Activated CD4-positive, CD25-positive, alpha-beta regulatory T cell treated with anti-CD3 and anti-CD28 coated beads, Interleukin-2, amount 50 U/mL, for 72 hours (primary cell): ENCODE measurements around the gene STARD13.

ENCODE experiments used
- DNase-seq: peaks from one replicate; pipeline ENCODE4 v3.0.0; 2021

The STARD13 gene, protein sequence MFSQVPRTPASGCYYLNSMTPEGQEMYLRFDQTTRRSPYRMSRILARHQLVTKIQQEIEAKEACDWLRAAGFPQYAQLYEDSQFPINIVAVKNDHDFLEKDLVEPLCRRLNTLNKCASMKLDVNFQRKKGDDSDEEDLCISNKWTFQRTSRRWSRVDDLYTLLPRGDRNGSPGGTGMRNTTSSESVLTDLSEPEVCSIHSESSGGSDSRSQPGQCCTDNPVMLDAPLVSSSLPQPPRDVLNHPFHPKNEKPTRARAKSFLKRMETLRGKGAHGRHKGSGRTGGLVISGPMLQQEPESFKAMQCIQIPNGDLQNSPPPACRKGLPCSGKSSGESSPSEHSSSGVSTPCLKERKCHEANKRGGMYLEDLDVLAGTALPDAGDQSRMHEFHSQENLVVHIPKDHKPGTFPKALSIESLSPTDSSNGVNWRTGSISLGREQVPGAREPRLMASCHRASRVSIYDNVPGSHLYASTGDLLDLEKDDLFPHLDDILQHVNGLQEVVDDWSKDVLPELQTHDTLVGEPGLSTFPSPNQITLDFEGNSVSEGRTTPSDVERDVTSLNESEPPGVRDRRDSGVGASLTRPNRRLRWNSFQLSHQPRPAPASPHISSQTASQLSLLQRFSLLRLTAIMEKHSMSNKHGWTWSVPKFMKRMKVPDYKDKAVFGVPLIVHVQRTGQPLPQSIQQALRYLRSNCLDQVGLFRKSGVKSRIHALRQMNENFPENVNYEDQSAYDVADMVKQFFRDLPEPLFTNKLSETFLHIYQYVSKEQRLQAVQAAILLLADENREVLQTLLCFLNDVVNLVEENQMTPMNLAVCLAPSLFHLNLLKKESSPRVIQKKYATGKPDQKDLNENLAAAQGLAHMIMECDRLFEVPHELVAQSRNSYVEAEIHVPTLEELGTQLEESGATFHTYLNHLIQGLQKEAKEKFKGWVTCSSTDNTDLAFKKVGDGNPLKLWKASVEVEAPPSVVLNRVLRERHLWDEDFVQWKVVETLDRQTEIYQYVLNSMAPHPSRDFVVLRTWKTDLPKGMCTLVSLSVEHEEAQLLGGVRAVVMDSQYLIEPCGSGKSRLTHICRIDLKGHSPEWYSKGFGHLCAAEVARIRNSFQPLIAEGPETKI

DNA sequence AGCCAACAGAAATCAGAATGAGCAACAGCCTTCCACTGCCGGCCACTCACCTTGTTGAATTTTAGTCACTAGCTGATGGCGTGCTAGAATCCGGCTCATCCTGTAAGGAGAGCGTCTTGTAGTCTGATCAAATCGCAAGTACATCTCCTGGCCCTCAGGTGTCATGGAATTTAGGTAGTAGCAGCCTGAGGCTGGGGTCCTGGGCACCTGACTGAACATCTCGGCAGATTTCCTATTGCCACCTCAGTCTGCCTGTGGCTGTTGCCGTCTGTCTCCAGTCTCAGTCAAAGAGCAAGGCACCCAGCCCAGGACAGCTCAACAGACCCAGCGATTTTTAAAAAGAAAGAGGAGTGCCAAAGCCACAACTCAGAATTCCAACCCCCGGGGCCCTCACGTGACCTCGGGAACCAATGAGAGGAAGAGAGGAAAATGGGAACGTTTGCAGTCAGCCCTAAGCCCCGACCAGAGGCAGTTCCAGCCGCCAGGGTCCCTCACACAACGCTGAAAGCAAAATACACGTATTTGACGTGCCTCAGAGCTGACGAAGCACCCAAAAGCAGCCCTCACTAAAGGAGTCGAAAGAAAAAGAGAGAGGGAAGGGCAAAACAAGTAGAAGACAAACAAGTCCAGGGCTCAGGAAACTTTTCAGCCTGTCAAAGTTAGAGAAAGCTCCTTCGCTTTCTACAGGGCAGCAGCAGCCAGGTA is at the start of gene STARD13:
STARD13 (minus strand) TSS at position 336 of the 705 bp plus-strand sequence; CDS start at position 219, 117 bp downstream.
- DNase-seq, result no peak

DNA sequence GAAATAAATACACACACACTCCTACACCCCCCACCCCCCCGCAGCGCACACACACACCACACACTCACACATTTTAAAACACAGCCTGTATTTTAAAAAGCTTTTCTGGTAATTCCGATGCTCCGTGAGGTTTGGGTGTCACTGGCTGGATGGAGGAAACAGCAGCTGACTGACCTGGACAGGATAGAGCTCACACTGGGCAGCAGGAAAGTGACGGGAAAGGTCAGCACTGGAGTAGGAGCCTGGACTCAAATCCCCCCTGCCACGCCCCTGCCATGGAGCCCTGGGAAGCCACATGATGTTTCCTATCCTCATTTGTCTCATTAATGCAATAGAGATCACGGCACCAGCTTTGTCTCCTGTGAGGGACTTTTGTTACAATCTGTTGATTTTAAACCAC is 49.3 kb upstream of the STARD13 start:
- no peak for DNase-seq

DNA sequence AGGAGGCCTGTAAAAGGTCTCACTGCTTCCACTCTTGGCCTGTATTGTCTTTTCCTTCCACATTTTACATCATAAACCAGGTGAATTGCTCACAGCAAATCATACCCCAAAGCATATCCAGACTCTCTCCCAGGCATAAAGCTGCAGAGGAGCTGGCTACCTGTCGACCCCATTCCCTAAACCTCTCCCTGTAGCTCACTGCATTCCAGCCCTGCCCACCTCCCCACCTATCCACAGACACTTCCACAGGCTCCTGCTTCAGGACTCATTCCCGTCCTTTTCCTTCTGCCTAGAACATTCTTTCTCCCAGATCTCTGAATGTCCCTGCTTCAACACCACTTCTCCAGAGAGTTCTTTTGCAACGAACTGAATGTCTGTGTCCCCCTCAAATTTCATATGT is 46.4 kb upstream of the STARD13 start:
- no peak for DNase-seq

GRCh38 chr13:33330483-33330882 is 44.9 kb upstream of the STARD13 start:
- DNase-seq, result no peak

GRCh38 chr13:33328701-33329100 is 43.1 kb upstream of the STARD13 start:
- no peak for DNase-seq

- no peak for DNase-seq
Measured at GRCh38 chr13:33326723-33327122, 41.2 kb upstream of the STARD13 start.

DNA sequence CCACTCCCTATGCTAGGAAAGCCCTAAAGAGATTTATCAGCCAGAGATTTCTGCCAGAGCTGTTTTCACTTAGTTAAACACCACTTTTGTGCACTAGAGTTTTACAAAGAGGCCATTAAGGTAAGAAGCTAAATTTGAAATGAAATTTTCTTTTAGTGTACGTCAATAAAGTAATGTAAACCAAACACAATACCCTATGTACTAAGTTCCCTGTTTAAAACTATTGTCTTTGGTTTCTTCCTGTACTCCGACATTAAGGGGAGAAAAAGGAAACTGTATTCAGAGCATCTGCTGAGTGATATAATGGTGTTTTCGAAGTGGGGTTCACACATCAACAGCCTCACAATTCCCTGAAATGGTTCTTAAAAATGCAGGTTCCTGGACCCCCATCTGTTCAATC is 40.7 kb upstream of the STARD13 start:
- no peak for DNase-seq

DNA sequence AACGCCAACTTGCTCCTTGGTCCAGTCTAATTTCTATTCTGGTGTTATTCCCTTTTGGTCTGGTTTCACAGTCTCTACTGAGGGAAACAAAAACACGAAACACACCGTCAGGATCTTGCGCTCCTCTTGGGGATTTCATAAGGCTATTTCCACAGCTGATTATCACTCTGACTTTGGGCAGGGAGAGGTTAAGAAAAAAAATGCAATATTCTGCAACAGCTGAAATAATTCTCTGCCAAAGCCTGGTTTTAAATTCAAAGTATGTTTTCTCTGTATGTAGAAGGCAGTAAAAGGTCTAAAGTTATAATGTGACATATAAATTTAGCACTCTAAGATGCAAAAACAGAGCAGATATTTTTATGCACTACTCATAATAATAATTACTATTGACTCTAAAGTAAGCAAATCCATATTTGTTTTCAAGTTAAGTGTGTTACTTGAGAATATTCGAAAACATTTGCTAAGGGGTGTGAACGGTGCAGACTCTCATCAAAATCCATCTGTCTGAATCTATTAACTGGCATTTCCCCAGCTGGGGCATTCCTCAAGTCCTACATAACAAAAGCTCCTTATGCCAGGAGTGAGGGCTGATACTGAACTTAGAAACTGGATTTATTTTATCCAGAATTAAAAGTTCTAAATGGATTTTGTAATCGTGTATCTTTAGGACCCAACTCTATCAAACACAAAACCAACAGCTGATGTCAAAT is 38.4 kb upstream of the STARD13 start:
- no peak for DNase-seq

GRCh38 chr13:33322965-33323668 is 37.6 kb upstream of the STARD13 start:
- no peak for DNase-seq

DNA sequence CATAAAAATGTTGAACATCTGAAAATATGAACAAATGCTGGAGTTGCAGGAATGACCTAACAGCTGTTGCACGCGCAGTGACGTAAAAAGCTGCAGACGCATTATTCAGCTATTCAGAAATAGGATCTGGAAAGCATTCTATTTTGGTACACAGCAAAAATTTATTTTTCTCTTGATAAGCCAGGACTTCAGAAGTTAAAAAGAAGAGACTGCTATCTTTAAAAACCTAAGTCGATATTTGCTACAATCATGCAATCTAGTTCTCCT is 36.9 kb upstream of the STARD13 start:
- no peak for DNase-seq

GRCh38 chr13:33321686-33322542 is 36.4 kb upstream of the STARD13 start:
- no peak for DNase-seq

DNA sequence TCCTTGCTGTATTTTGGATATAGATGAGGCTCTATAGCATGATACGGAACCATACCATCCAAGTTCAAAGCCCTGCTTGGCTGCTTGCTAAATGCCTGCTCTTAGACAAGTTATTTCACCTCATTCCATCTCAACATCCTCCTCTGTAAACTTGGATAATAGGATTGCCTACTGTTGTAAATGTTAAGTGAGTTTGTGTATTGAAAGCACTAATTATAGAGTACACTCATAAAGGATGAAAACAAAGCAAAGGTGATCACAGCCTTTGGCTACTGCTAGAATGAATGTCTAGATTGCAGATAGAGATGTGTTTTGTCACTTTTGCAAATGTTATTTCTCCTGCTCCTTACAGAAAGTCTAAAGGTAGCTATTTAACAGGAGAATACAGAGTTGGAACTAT is 34.3 kb upstream of the STARD13 start:
- no peak for DNase-seq

DNA sequence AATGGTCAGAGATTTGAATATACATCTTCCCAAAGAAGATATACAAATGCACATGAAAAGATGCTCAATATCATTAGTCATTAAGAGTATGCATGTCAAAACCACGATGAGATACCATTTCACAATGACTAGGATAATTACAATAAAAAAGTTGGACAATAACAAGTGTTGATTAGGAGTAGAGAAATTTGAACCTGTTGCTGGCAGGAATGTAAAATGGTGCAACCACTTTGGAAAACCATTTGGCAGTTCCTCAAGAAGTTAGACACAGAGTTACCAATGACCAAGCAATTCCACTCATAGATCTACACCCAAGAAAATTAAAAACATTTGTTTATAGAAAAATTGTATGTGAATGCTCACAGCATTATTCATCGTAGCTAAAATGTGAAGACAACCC is 33.2 kb upstream of the STARD13 start:
- no peak for DNase-seq

GRCh38 chr13:33318037-33318436 is 32.5 kb upstream of the STARD13 start:
- DNase-seq, result no peak

- DNase-seq, result no peak
Measured at GRCh38 chr13:33316890-33317289, 31.3 kb upstream of the STARD13 start.

DNA sequence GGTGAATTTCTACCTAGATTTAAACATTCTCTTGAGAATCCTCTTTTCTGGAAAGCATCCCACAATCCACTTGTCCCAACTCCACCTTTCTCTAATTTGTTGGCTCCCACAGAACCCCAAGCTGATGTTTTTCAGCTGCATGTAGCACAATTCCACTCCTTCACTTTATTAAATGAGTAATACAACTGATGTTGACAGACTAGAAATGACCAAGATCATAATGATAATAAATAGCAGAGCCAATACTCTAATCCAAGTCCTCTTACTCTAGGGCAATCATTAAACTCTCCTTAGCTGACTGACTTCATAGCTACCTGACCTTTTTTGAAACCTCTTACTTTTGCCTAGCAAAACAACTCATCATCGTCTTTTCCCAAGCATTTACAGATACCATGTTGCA is 27.9 kb upstream of the STARD13 start:
- DNase-seq, result no peak

GRCh38 chr13:33312861-33313212 is 27.3 kb upstream of the STARD13 start:
- DNase-seq, result no peak

DNA sequence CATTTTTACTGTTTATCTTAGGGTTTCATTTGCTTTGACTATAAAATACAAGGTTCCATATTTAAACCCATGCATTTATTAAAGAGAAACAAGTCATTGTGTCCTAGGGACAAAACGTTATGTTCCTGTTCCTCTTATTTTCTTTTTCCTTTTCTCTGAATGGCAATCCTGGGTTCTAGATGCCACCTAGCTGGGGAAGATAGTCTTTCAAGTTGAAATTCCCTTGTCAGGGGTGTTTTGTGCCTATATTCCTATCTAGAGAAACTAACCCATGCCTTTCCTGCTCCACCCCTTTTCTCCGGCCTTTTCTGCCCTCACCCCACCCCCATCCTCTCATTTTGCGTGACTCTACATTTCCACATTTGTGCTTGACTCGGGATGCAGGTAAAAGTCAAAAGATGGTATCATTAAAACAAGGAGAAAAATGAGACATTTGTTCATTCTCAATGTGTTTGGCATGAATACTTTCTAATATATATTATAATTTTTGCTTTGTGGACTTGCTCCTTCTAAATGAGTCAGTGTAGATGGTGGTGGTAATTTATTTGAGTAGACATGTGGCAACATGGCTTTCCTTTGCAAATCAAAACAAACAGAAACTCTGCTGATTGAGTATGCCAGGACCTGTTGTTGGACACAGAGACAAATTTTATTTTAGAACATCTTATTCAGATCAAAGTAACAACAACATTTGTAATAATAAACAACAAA is 26.8 kb upstream of the STARD13 start:
- no peak for DNase-seq

- no peak for DNase-seq
Measured at GRCh38 chr13:33311040-33311439, 25.5 kb upstream of the STARD13 start.
